Panc1 (cell line): ENCODE data around the gene HTR3B. TPM values are rescaled to one million over a fixed set of nuclear protein-coding genes. Genes with fewer than 3 reads are reported as not detected.
"Not testable (repeated sequence)": the region's sequence is repeated elsewhere in the genome, so short reads cannot be mapped to it uniquely, and the experiment has no call there.

Source experiments
- ATAC-seq: fragments of 200-7000 bp; cut with Tn5 transposase; 2 replicates; pipeline ENCODE4 v1.9.1; 2020; ENCODE audit warnings: mild to moderate bottlenecking, moderate library complexity
- BruUV-seq: library from RNA; stranded (reverse); fragments of 400-500 nt; replicated peaks from 2 replicates; lab custom pipeline; 2021; lab: Mats Ljungman, UMichigan
- CTCF ChIA-PET: fragments of 300-600 bp; sonication (Branson Sonifier 250); formaldehyde crosslinking; loops from one replicate; lab custom pipeline; 2022; ENCODE audit warnings: antibody characterized with exemption; lab: Charles Lee
- POLR2A ChIA-PET: fragments of 300-600 bp; sonication (Branson Sonifier 250); formaldehyde crosslinking; loops from one replicate; lab custom pipeline; 2022; ENCODE audit warnings: antibody characterized with exemption; lab: Charles Lee
- DNase-seq: peaks from one replicate; pipeline ENCODE4 v3.0.0-alpha.2; 2010; ENCODE audit warnings: low read depth, low spot score
- H3K27ac ChIP-seq: 2 replicates; pipeline ENCODE4 v1.5.1; 2011; ENCODE audit warnings: mild to moderate bottlenecking, low read length, inconsistent platforms
- H3K27me3 ChIP-seq: fragments of 200-500 bp; sonication (Bioruptor generic); 2 replicates; pipeline ENCODE4 v1.6.0; 2014; ENCODE audit warnings: low read length, inconsistent platforms; ENCODE audit not compliant: control insufficient read depth, insufficient read depth
- H3K36me3 ChIP-seq: fragments of 200-500 bp; sonication (Bioruptor generic); 2 replicates; pipeline ENCODE4 v1.5.1; 2014; ENCODE audit warnings: inconsistent platforms, mild to moderate bottlenecking, low read length, moderate library complexity; ENCODE audit not compliant: control insufficient read depth, insufficient read depth
- H3K4me1 ChIP-seq: 2 replicates; pipeline ENCODE4 v1.5.1; 2011; ENCODE audit warnings: inconsistent platforms, mild to moderate bottlenecking, low read length, moderate library complexity; ENCODE audit not compliant: control insufficient read depth, insufficient read depth
- H3K4me3 ChIP-seq, 2 experiments: 2 replicates each; pipeline ENCODE4 v1.5.1; 2011 to 2012; ENCODE audit warnings: low read depth in 2 of 2, low read length in 2 of 2, mild to moderate bottlenecking in 2 of 2, inconsistent platforms in 1 of 2, moderate library complexity in 1 of 2
- H3K9me3 ChIP-seq: fragments of 200-500 bp; sonication (Bioruptor generic); 2 replicates; pipeline ENCODE4 v1.5.1; 2014; ENCODE audit warnings: low read depth, mild to moderate bottlenecking, inconsistent platforms, low read length, moderate library complexity; ENCODE audit not compliant: control insufficient read depth, insufficient read depth
- POLR2AphosphoS5 ChIP-seq: IDR thresholded peaks from 2 replicates; pipeline ENCODE4 v1.6.1; 2012; ENCODE audit warnings: mild to moderate bottlenecking, low read depth, low read length, moderate library complexity
- SIN3A ChIP-seq: IDR thresholded peaks from 2 replicates; pipeline ENCODE4 v1.6.1; 2012; ENCODE audit warnings: low read depth, mild to moderate bottlenecking, low read length, moderate library complexity, borderline replicate concordance; ENCODE audit not compliant: insufficient read depth
- TCF7L2 ChIP-seq: IDR thresholded peaks from 2 replicates; pipeline ENCODE4 v1.6.1; 2011; ENCODE audit warnings: mild to moderate bottlenecking, low read depth, low read length, inconsistent platforms
- in situ Hi-C: cut with HindIII; loops from 2 replicates; pipeline ENCODE4 v1.10.0; 2016; ENCODE audit warnings: low sequenced_read_pairs, low pct_unique_long_range_greater_than_20kb
- intact Hi-C: fragments of 100-400 bp; cut with micrococcal nuclease; formaldehyde crosslinking; loops from one replicate; pipeline ENCODE4 v1.10.0; 2022; ENCODE audit not compliant: unreplicated experiment
- total RNA-seq: library from RNA; stranded (reverse); gene quantifications from one replicate; pipeline ENCODE4 v1.2.1, GENCODE V29; 2021; ENCODE audit not compliant: unreplicated experiment
- TF ChIP-seq, protein P1 (sequence below), 2 experiments: IDR thresholded peaks; 2 replicates each; pipeline ENCODE4 v1.6.1; 2011 to 2012; ENCODE audit warnings: low read depth in 2 of 2, control low read depth in 1 of 2, low read length in 1 of 2, mild to moderate bottlenecking in 1 of 2, moderate library complexity in 1 of 2; ENCODE audit not compliant: insufficient read depth in 1 of 2
- TF ChIP-seq, protein P2 (sequence below): fragments of 450-650 bp; IDR thresholded peaks from 2 replicates; pipeline ENCODE4 v1.5.1; 2017; ENCODE audit warnings: mild to moderate bottlenecking

The HTR3B gene
- total RNA-seq, 1 experiment from 2014 or later: not detected

DNA sequence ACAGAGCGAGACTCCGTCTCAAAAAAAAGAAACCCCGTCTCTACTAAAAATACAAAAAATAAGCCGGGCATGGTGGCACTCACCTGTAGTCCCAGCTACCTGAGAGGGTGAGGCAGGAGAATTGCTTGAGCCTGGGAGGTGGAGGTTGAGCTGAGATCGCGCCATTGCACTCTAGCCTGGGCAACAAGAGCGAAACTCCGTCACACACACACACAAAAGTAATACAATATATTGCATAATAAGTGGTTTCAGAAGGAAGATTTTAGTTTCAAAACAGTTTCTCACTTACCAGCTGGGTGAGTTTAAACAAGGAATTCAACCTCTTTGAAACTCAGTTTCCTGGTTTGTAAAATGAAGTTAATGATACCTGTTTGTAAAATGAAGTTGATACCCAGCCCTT is 37.7 kb downstream of the HTR3B start:
- ChIA-PET POLR2A (no interaction called here), CTCF (no interaction called here)
- intact Hi-C loops (no loop called here), in situ Hi-C loops (no loop called here)
- H3K9me3 ChIP-seq: no peaks in the 10 kb centered on the region
- DNase-seq: no peak
- no peaks in the 10 kb centered on the region for H3K36me3 ChIP-seq
- BruUV-seq: no TSS peak
- no peak for TF ChIP-seq SIN3A
- no peak for TF ChIP-seq POLR2AphosphoS5
- TF ChIP-seq, protein P1, sequence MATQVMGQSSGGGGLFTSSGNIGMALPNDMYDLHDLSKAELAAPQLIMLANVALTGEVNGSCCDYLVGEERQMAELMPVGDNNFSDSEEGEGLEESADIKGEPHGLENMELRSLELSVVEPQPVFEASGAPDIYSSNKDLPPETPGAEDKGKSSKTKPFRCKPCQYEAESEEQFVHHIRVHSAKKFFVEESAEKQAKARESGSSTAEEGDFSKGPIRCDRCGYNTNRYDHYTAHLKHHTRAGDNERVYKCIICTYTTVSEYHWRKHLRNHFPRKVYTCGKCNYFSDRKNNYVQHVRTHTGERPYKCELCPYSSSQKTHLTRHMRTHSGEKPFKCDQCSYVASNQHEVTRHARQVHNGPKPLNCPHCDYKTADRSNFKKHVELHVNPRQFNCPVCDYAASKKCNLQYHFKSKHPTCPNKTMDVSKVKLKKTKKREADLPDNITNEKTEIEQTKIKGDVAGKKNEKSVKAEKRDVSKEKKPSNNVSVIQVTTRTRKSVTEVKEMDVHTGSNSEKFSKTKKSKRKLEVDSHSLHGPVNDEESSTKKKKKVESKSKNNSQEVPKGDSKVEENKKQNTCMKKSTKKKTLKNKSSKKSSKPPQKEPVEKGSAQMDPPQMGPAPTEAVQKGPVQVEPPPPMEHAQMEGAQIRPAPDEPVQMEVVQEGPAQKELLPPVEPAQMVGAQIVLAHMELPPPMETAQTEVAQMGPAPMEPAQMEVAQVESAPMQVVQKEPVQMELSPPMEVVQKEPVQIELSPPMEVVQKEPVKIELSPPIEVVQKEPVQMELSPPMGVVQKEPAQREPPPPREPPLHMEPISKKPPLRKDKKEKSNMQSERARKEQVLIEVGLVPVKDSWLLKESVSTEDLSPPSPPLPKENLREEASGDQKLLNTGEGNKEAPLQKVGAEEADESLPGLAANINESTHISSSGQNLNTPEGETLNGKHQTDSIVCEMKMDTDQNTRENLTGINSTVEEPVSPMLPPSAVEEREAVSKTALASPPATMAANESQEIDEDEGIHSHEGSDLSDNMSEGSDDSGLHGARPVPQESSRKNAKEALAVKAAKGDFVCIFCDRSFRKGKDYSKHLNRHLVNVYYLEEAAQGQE (IDR thresholded peaks at IDR 0.05; ENCODE audit: insufficient read depth in 1 of 2, low read depth in 2 of 2, low read length in 1 of 2): no peak
- no peak for TF ChIP-seq TCF7L2
- TF ChIP-seq, protein P2, sequence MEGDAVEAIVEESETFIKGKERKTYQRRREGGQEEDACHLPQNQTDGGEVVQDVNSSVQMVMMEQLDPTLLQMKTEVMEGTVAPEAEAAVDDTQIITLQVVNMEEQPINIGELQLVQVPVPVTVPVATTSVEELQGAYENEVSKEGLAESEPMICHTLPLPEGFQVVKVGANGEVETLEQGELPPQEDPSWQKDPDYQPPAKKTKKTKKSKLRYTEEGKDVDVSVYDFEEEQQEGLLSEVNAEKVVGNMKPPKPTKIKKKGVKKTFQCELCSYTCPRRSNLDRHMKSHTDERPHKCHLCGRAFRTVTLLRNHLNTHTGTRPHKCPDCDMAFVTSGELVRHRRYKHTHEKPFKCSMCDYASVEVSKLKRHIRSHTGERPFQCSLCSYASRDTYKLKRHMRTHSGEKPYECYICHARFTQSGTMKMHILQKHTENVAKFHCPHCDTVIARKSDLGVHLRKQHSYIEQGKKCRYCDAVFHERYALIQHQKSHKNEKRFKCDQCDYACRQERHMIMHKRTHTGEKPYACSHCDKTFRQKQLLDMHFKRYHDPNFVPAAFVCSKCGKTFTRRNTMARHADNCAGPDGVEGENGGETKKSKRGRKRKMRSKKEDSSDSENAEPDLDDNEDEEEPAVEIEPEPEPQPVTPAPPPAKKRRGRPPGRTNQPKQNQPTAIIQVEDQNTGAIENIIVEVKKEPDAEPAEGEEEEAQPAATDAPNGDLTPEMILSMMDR: no peak
- no peak overlapping the region for H3K4me3 ChIP-seq
- no peaks in the 10 kb centered on the region for H3K4me1 ChIP-seq
- ATAC-seq: no peak
- H3K27ac ChIP-seq: no peak overlapping the region
- no peaks in the 10 kb centered on the region; the same call in 1 of the 2 replicates for H3K27me3 ChIP-seq

DNA sequence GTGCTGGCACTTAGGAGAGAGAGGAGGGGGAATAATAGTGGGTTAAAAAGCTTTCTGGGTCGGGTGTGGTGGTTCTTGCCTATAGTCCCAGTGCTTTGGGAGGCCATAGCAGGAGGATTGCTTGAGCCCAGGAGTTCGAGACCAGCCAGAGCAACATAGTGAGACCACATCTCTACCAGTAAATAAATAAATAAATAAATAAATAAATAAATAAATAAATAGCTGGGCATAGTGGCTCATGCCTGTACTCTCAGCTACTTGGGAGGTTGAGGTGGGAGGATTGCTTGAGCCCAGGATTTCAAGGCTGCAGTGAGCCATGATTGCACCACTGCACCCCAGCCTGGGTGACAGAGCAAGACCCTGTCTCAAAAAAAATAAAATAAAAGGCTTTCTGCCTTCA is 41.6 kb downstream of the HTR3B start:
- in situ Hi-C loops, H3K27me3 ChIP-seq, H3K36me3 ChIP-seq, H3K4me3 ChIP-seq, CTCF ChIA-PET, ATAC-seq, DNase-seq, POLR2A ChIA-PET, intact Hi-C loops, BruUV-seq, H3K9me3 ChIP-seq, H3K27ac ChIP-seq, H3K4me1 ChIP-seq: not testable (repeated sequence)

DNA sequence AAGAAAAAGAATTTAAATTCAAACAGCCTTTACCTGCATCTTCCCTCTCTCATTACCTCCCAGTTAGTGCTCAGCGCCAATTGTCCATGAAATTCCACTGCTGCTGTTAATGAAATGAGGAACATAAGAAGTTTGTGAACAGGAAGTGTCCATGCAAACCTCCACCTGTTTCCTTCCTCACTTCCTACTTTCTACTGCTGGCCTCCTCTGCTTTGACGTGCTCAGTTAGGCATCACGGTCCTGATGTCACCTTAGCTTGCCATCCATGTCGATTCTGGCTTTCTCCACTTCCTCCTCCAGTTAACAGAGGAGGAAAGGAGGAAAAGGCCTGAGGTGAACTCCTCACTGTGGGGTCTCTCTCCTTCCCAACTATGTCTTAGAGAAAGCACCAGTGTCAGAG is 43.4 kb downstream of the HTR3B start:
- in situ Hi-C loops (no loop called here), intact Hi-C loops (no loop called here)
- ATAC-seq (no peak), DNase-seq (no peak)
- Histone ChIP-seq H3K27me3 (peaks cover 5% of the 10 kb centered on the region; the same call in 1 of the 2 replicates), H3K27ac (no peak overlapping the region), H3K4me1 (no peaks in the 10 kb centered on the region), H3K4me3 (no peak overlapping the region), H3K36me3 (no peaks in the 10 kb centered on the region), H3K9me3 (no peaks in the 10 kb centered on the region)
- ChIA-PET CTCF (no interaction called here), POLR2A (no interaction called here)
- no TSS peak for BruUV-seq
- TF ChIP-seq, protein P1 (IDR thresholded peaks at IDR 0.05; ENCODE audit: insufficient read depth in 1 of 2, low read depth in 2 of 2, low read length in 1 of 2): no peak
- TF ChIP-seq POLR2AphosphoS5 (no peak), TCF7L2 (no peak), SIN3A (no peak)
- TF ChIP-seq, protein P2: no peak
